ENCODE results near the gene NADSYN1.

DNA sequence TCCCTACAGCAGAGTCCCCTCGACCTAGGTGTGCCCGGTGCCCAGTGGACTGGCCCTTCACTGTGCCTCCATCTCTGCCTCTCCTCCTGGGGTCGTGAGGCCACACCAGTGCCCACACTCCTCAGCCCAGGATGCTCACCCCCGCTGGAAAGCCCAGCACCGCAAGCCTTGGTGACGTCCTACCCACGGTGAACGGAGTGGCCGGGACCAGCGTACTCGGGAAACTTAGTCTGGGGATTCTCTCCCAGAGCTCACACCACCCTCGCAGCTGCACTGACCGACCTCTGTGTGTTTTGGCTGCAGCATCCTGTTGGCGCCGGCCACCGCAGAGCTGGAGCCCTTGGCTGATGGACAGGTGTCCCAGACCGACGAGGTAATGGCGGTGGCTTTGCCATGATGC lies 38.5 kb downstream of the NADSYN1 start:
- TF ChIP-seq, protein P1, sequence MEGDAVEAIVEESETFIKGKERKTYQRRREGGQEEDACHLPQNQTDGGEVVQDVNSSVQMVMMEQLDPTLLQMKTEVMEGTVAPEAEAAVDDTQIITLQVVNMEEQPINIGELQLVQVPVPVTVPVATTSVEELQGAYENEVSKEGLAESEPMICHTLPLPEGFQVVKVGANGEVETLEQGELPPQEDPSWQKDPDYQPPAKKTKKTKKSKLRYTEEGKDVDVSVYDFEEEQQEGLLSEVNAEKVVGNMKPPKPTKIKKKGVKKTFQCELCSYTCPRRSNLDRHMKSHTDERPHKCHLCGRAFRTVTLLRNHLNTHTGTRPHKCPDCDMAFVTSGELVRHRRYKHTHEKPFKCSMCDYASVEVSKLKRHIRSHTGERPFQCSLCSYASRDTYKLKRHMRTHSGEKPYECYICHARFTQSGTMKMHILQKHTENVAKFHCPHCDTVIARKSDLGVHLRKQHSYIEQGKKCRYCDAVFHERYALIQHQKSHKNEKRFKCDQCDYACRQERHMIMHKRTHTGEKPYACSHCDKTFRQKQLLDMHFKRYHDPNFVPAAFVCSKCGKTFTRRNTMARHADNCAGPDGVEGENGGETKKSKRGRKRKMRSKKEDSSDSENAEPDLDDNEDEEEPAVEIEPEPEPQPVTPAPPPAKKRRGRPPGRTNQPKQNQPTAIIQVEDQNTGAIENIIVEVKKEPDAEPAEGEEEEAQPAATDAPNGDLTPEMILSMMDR (conservative IDR thresholded peaks at IDR 0.05; ENCODE audit: low read depth, low read length): no peak
- TF ChIP-seq EZH2 (IDR thresholded peaks at IDR 0.05; ENCODE audit: borderline replicate concordance, low read depth, low read length, poor library complexity, severe bottlenecking): no peak
